HG02885 (cell line): ENCODE data around the gene APBB1.
"Not testable (repeated sequence)": the region's sequence is repeated elsewhere in the genome, so short reads cannot be mapped to it uniquely, and the experiment has no call there.

ENCODE experiments used
- ATAC-seq: cut with Tn5 transposase; IDR thresholded peaks from one replicate; pipeline ENCODE4 v1.9.1; 2021; ENCODE audit warnings: mild to moderate bottlenecking; ENCODE audit not compliant: unreplicated experiment, poor library complexity

The APBB1 gene

DNA sequence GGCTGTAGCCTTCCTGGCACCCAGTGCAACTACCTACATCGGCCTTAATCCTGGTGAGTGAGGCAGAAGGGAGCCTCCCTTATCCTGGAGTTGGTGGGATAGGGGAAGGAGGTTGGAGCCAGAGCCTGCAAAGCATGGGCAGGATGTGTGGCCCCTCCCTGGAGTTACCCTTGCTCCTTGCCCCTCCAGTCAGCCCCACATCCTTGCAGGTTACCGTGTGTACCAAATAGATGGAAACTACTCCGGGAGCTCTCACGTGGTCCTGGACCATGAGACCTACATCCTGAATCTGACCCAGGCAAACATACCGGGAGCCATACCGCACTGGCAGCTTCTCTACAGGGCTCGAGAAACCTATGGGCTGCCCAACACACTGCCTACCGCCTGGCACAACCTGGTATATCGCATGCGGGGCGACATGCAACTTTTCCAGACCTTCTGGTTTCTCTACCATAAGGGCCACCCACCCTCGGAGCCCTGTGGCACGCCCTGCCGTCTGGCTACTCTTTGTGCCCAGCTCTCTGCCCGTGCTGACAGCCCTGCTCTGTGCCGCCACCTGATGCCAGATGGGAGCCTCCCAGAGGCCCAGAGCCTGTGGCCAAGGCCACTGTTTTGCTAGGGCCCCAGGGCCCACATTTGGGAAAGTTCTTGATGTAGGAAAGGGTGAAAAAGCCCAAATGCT is 24.8 kb downstream of the APBB1 start:
- no peak for ATAC-seq

DNA sequence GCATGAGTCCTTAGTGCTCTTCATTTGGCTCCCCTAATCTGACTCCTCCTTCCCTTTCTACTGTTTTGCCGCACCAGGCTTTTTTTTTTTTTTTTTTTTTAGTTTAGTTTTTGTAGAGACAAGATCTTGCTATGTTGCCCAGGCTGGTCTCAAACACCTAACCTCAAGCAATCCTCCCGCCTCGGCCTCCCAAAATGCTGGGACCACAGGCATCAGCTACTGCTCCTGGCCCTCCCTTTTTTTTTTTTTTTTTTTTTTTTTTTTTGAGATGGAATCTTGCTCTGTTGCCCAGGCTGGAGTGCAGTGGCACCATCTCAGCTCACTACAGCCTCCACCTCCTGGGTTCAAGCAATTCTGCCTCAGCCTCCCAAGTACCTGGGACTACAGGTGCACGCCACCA is 26.6 kb downstream of the APBB1 start:
- not testable (repeated sequence) for ATAC-seq

DNA sequence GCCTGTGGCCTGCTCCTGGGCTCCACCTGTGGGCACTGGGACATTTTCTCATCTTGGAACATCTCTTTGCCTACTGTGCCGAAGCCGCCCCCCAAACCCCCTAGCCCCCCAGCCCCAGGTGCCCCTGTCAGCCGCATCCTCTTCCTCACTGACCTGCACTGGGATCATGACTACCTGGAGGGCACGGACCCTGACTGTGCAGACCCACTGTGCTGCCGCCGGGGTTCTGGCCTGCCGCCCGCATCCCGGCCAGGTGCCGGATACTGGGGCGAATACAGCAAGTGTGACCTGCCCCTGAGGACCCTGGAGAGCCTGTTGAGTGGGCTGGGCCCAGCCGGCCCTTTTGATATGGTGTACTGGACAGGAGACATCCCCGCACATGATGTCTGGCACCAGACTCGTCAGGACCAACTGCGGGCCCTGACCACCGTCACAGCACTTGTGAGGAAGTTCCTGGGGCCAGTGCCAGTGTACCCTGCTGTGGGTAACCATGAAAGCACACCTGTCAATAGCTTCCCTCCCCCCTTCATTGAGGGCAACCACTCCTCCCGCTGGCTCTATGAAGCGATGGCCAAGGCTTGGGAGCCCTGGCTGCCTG is 27.3 kb downstream of the APBB1 start:
- ATAC-seq: no peak

DNA sequence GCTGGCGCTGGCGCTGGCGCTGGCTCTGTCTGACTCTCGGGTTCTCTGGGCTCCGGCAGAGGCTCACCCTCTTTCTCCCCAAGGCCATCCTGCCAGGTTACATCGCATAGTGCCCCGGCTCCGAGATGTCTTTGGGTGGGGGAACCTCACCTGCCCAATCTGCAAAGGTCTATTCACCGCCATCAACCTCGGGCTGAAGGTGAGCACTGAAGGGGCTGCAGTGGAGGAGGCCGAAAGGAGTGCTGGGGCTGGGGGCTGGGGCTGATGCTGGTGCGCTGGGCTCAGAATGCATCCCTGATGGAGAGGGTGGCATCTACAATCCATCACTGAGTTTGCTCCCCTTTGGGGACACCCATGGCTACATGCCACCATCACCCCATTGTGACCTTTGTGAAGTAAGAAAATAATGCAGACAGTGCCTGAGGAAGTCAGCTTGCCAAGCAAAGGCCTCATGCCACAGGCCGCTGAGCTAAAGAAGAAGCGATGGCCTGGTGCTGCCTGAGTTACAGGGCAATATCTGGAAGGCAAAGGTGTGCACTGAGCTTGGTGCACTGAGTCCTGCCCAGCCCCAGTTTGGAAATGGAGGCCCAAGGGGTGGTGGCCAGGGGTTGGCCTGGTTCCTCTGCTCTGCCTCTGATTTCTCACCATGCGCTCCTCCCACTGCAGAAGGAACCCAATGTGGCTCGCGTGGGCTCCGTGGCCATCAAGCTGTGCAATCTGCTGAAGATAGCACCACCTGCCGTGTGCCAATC is 28.0 kb downstream of the APBB1 start:
- ATAC-seq: no peak

DNA sequence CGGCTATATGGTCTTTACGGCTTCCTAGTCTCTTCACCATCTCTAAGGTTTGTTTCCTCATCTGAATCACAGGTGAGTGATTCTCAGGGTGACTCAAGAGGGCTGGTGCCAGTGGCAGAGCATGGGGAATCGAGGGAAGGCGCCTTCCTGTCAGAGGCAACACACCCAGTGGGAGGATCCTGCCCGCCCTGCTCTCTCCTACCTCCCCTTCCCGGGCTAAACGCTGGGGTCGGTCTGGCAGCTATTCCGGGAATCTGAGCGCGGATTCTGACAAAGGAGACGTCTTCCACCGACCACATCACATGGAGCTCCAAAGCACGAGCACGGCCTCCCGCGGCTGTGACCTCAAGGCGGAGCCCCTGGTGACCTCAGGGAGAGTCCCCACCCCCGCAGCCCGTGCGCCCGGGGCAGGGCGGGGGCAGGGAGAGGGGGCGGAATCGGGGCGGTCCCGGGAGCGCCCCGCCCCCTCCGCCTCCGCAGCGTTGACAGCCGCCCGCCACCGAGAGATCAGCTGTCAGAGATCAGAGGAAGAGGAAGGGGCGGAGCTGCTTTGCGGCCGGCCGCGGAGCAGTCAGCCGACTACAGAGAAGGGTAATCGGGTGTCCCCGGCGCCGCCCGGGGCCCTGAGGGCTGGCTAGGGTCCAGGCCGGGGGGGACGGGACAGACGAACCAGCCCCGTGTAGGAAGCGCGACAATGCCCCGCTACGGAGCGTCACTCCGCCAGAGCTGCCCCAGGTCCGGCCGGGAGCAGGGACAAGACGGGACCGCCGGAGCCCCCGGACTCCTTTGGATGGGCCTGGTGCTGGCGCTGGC is 28.8 kb downstream of the APBB1 start, which contains the start of gene SMPD1:
TSS of gene SMPD1 (plus strand) at position 570 of the 813 bp plus-strand sequence. CDS start at position 695, 125 bp downstream.
- ATAC-seq: peak; percentile 97

DNA sequence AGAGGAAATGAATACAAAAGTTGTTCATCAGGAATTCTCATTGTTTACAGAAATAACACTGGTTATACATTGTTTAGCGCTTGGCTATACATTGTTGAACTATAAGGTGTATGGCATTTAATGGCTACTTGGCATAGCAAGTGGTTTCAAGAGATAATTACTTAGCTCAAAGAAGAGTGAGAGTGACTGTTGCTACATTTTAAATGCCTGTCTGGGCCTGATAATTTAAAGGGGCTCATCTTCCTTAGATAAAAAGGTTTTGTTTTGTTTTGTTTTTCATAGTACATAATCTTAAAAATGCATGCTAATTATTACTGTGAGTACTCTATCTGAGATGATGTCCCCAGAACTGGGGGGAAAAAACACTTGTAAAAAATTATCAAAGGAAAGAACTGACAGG is 30.1 kb downstream of the APBB1 start:
- ATAC-seq: no peak

DNA sequence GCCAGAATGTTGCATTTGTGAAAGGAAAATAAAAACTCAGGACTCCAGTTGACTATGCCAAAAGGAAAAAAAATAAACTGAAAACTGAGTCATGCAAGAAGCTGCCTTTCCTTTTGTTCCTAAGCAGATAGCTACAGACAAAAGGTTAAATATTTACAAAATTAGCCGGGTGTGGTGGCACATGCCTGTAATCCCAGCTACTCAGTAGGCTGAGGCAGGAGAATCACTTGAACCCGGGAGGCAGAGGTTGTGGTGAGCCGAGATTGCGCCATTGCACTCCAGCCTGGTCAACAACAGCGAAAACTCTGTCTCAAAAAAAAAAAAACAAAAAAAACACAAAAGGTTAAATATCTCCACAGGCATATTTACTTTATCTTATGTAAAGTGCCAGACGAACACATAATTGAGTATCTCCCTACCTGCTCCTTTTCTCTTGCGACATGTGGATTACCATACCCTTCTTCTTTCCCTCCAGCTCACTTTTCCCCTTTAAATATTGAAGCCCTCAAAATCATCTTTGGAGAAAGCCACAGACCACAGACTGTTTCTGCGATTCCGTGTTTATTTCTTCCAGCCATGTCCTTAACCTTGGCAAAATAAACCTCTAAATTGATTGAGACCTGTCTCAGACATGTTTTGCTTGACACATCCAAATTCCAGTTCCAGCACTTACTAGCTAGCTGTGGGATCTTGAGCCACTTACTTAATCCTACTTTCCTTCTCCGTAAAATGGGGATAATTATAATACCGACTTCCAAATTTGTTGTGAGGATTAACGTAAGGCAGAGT is 30.9 kb downstream of the APBB1 start:
- no peak for ATAC-seq

DNA sequence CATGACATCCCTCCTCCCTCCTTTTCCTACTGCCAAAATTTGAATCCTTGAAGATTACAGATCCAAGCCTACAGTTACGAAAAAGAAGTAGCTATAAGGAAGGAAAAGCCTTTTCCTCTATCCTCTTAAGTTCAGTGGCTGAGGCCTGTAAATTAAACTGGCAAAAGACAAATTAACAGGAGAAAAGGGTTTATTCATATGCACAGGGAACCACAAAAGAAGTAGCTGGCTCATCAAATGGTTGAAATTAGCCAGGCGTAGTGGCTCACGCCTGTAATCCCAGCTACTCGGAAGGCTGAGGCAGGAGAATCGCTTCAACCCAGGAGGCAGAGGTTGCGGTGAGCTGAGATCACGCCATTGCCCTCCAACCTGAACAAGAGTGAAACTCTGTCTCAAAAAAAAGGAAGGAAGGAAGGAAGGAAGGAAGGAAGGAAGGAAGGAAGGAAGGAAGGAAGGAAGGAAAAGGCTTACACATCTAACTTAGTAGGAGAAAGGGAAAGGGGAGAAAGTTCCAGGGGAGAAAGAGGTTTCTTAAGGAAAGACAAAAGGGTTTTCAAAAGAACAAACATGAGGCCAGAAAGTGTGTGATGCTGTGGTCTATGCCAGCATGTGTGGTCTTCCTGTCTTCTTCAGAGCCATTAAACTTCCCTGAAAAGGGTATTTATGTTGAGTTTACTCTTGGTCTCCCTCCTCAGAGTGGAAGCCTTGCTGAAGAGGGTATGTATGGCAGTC is 33.7 kb downstream of the APBB1 start:
- no peak for ATAC-seq

DNA sequence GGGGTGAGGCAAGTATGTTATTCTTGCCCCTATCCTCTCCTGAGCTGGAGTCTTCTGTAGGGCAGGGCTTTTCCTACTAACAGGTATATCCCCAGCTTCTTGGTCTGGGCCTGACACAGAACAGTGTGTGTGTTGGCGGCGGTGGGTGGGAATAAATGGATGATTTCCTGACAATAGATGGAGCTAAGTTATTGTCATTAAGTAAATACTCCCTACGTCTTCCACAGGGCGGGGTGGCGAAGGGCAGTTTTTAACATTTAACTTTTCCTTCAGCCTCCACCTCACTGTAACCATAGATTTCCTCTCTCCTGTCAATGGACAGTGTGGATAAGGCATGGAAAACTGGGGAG is 40.3 kb downstream of the APBB1 start:
- ATAC-seq: no peak

DNA sequence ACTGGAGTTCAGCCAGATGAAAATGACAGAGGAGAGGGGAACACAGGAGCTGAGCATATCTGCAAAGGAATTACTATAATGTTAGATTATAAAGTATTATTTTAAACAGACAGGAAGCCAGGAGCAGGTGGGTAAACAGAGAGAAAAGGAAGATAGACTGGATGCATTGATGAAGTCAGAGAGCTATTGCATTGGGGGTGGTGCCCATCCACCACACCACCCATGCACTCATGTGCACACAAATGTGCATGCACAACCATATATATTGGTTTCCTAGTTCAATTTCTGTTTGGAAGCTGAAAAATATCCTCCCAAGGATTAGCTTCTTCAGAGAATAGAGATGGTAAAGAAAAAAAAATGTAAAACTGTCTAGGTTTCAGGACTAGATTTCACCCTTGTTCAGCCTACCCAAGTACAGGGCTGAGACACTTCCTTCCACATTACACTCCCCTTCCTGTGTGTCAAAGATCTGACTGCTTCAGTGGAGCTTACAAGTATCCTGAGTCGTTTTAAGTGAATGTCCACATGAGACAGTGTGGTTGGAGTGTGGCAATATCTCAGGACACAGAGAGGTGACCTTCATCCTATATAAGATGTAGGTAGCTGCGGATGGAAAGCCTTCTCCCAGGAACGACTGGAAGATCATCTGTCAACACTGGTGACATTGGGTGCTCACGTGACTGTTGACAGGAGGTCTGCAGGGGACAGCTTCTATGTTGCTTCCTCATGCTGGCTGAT is 40.8 kb downstream of the APBB1 start:
- ATAC-seq: peak; percentile 53

DNA sequence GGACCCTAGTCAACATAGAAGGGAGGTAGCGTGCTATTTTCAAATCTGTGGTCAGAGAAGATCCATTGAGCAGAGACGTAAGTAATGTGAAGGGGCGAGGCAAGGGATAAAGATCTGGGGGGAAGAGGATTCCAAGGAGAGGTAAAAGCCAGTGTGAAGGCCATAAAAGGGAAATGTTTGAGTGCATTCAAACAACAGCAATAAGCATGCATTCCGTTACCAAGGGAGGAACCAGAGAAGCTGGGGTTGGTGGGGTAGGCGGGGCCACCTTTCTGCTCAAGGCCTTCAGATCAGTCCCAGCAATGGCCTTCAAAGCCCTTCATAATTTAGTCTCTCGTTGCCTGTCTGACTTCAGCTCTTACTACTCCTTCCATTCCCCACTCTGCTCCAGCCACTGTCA is 47.1 kb downstream of the APBB1 start:
- ATAC-seq: no peak

DNA sequence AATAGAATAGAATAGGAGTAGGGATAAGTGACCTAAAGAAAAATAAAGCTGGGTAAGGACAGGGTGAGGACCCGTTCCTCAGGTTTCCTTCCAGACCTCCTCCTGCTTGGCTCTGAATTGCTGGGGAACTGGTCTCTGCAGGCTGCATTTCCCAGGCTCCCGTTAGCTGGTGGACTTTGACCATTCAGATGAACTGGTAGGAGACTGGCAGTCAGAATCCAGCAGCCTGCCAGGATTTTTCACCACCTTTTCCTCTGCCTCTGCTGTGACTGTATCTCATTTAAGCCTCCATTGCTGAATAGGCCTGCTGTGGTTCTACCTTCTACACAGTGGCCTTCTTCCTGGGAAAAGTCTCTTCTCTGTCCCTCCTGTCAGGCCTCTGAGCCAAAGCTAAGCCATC is 53.2 kb downstream of the APBB1 start:
- no peak for ATAC-seq

DNA sequence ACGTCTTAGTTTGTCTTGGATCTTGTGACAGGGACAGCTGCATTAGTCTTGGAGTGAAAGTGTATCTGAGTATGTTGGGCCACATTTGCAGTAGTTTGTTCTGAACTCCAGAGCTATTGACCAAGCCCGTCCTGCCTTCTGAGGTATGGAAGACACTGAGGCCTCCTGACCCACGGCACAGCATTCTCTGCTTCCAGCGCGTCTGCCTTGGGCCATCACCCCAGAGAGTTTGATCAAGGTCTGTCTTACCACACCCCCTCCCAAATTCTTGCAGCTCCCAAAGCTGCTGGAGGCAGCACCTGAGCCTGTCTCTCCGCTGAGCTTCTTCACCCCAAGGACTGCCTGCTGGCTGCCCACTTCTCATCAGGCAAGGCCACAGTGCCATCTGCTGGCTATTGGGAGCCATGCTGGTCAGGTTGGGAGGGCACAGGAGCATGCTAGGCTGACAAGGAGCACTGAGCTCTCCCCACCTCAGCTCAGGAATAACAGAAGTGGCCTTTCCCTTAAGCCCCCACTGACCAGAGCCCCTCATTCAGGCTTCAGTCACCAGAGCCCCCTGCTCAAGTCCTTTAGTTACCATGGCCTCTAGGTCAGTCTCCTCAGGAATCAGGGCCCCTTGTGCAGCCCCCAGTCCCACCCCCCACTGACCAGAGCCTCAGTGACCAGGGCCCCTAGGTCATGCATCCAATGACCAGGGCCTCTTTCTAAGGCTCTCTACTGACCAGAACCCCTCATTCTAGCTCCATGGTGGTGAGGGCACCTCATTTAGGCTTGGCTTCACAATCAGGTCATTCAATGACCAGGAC is 55.8 kb downstream of the APBB1 start:
- ATAC-seq: peak; percentile 98

DNA sequence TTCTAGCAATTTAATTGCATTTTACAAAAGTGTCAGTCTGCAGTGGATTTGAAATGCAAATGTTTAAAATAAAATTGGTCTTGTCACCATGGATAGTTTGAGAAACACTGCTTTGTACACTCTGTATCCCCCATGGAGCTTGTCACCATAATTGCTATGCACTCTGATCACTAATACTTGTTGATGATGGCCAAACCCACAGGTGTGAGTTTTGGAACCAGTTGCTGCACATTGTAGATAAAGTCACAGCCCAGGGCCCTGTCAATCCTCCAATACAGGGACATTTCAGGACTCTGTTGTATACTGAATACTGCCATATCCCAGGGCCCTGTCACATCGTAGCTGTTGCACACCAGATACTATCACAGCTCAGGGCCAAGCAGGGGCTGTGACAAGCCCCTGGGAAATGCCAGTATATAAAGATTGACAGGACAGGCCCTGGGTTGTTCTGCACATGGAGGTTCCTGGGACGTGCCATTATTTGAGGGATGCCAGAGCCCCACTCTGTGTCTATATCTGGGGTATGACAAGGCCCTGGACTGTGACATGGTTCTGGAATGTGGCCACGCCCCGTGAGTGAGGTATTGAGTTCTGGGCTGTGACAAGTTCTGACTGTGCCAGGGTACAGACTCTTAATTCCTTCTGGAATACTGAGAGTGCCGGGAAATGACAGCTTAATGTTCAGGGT is 56.6 kb downstream of the APBB1 start:
- no peak for ATAC-seq

DNA sequence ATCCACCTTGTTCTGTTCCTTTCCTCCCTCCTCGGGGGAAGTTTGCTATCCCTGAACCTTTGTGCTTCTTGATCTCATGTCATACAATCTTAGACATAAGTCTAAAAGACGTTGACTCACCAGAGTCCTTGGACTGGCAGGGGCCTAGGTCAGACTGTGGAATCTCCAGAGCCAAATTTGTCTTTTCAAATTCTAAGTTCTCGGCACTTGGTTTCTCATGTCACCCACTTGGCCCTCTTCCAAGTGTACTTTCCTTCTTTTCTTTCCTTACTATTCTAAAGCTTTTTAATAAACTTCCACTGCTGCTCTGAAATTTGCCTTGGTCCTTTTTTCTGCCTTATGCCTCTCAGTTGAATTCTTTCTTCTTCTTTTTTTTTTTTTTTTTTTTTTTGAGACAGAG is 58.7 kb downstream of the APBB1 start:
- no peak for ATAC-seq

DNA sequence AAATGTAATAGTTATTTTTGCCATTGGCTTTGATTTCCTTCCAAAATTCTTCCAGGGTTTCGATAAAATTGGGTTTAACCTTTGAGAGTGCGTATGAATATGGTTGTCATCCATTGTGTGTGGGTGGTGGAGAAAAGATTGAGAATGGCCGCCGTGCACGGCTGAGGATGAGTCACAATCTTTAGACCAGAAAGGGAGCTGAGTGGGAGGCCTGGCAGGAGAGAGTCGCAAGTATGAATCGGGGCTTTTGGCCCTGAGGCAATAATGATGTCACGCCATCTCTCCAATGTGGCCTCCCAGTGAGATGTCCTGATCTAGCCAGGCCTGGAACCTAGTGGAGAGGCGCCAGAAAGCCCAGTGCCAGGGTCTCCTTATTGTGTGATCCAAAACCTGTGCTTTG is 61.7 kb downstream of the APBB1 start:
- peak; percentile 58 for ATAC-seq

DNA sequence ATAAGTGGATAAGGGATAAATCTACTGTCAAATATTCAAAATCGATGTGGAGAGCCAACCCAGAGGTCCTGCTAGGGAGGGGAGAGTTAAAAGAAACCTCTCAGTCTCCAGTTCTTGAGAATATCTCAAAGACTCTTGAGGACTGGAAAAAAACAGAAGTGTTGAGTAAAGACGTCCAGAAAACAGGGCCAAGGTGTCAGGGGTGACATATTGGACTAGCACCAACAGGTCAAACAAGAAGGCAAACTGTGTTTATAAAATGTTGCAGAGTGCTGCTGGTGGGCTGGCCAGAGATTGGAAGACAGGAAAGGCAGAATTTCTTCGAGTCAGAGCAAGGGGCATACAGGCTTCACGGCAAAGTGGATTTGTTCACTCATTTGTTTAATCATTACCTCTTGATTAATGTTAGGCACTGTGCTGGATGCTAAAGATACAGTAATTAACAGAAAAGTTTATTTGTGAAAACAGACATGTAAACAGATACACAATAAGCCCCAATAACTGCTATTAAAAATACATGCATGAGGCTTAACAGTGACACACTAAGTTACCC is 62.3 kb downstream of the APBB1 start:
- ATAC-seq: no peak
